HCT116 (cell line): ENCODE measurements around the gene NXPH1. TPM values are rescaled to one million over a fixed set of nuclear protein-coding genes. Genes with fewer than 3 reads are reported as not detected.
A peak's percentile ranks its signal among the peaks of the same experiment; 100 is the strongest.

Experiments used
- ATAC-seq: fragments of 200-7000 bp; cut with Tn5 transposase; 2 replicates; pipeline ENCODE4 v1.9.1; 2020; ENCODE audit warnings: mild to moderate bottlenecking, moderate library complexity
- Bru-seq: library from RNA; stranded (reverse); fragments of 400-500 nt; gene quantifications from one replicate; lab custom pipeline; 2021; lab: Mats Ljungman, UMichigan
- BruChase-seq, 2 experiments: library from RNA; stranded (reverse); fragments of 400-500 nt; gene quantifications; one replicate each; lab custom pipeline; 2021; lab: Mats Ljungman, UMichigan
- BruUV-seq: library from RNA; stranded (reverse); fragments of 400-500 nt; replicated peaks from 2 replicates; lab custom pipeline; 2021; lab: Mats Ljungman, UMichigan
- CTCF ChIA-PET: fragments of 300-600 bp; sonication (Branson Sonifier 250); formaldehyde crosslinking; loops from one replicate; lab custom pipeline; 2021; ENCODE audit warnings: antibody characterized with exemption; lab: Charles Lee
- POLR2A ChIA-PET: fragments of 300-600, 350-600 bp; sonication (Branson Sonifier 250); formaldehyde crosslinking; loops from one replicate; lab custom pipeline; 2021; ENCODE audit warnings: antibody characterized with exemption; lab: Charles Lee
- RAD21 ChIA-PET, 2 experiments: fragments of 300-600 bp; sonication (Branson Sonifier 250); formaldehyde crosslinking; loops; one replicate each; lab custom pipeline; 2023; ENCODE audit warnings: low total read pairs in 2 of 2; ENCODE audit not compliant: uncharacterized antibody in 2 of 2, unreplicated experiment in 2 of 2, low non-redundant PET in 1 of 2; lab: Charles Lee
- DNase-seq: peaks from one replicate; pipeline ENCODE4 v3.0.0-alpha.2; 2010; ENCODE audit warnings: low read depth, low spot score
- H2AFZ ChIP-seq: fragments of 200-600 bp; shearing (Covaris generic), sonication (generic); 2 replicates; pipeline ENCODE4 v1.6.1; 2017; ENCODE audit warnings: low read depth, mixed run types, mixed read lengths, antibody characterized with exemption, low read length; ENCODE audit not compliant: poor library complexity, severe bottlenecking
- H3K27ac ChIP-seq: 2 replicates; pipeline ENCODE4 v1.5.1; 2012; ENCODE audit warnings: low read depth, low read length
- H3K27me3 ChIP-seq: fragments of 200-600 bp; sonication (generic); 2 replicates; pipeline ENCODE4 v1.6.1; 2016; ENCODE audit warnings: mixed run types, low read length, mixed read lengths; ENCODE audit not compliant: insufficient read depth
- H3K36me3 ChIP-seq, 2 experiments: fragments of 200-500 bp in 1 of 2; fragments of 200-600 bp in 1 of 2; sonication (Bioruptor generic) in 1 of 2; sonication (generic) in 1 of 2; 2 replicates each; pipeline versions ENCODE4 v1.5.1 to v1.6.1; 2014 to 2016; ENCODE audit warnings: low read length in 2 of 2, inconsistent platforms in 1 of 2, mixed read lengths in 1 of 2, mixed run types in 1 of 2; ENCODE audit not compliant: insufficient read depth in 2 of 2, control insufficient read depth in 1 of 2
- H3K4me1 ChIP-seq, 2 experiments: fragments of 200-600 bp in 1 of 2; sonication (generic) in 1 of 2; 2 replicates each; pipeline versions ENCODE4 v1.5.1 to v1.6.1; 2012 to 2017; ENCODE audit warnings: low read length in 2 of 2, inconsistent platforms in 1 of 2, mild to moderate bottlenecking in 1 of 2, mixed read lengths in 1 of 2, mixed run types in 1 of 2, moderate library complexity in 1 of 2; ENCODE audit not compliant: insufficient read depth in 2 of 2, control insufficient read depth in 1 of 2
- H3K4me2 ChIP-seq: fragments of 200-600 bp; sonication (generic); 2 replicates; pipeline ENCODE4 v1.6.1; 2017; ENCODE audit warnings: mixed run types, low read length, mixed read lengths
- H3K4me3 ChIP-seq, 2 experiments: fragments of 200-600 bp in 1 of 2; sonication (generic) in 1 of 2; replicated peaks in 1 of 2; 2 replicates each; pipeline ENCODE4 v1.5.1; 2011 to 2016; ENCODE audit warnings: low read length in 2 of 2, control low read depth in 1 of 2, low read depth in 1 of 2, mild to moderate bottlenecking in 1 of 2, mixed read lengths in 1 of 2, mixed run types in 1 of 2
- H3K79me2 ChIP-seq: fragments of 200-600 bp; sonication (generic); 2 replicates; pipeline ENCODE4 v1.6.1; 2017; ENCODE audit warnings: mild to moderate bottlenecking, mixed run types, low read length, moderate library complexity, mixed read lengths; ENCODE audit not compliant: insufficient read depth
- H3K9ac ChIP-seq: fragments of 200-600 bp; sonication (generic); 2 replicates; pipeline ENCODE4 v1.6.1; 2016; ENCODE audit warnings: low read length, mixed read lengths
- H3K9me2 ChIP-seq: fragments of 200-600 bp; sonication (generic), shearing (Covaris generic); 2 replicates; pipeline ENCODE4 v1.6.1; 2017; ENCODE audit warnings: mixed run types, mild to moderate bottlenecking, moderate library complexity; ENCODE audit not compliant: insufficient read depth
- H3K9me3 ChIP-seq, 2 experiments: fragments of 200-500 bp in 1 of 2; fragments of 200-600 bp in 1 of 2; sonication (Bioruptor generic) in 1 of 2; sonication (generic) in 1 of 2; 2 replicates each; pipeline ENCODE4 v1.6.1; 2014 to 2017; ENCODE audit warnings: low read length in 2 of 2, mixed read lengths in 2 of 2, inconsistent platforms in 1 of 2, low read depth in 1 of 2, mild to moderate bottlenecking in 1 of 2, mixed run types in 1 of 2, moderate library complexity in 1 of 2; ENCODE audit not compliant: control insufficient read depth in 1 of 2, insufficient read depth in 1 of 2
- H4K20me1 ChIP-seq: fragments of 200-600 bp; sonication (generic), shearing (Covaris generic); 2 replicates; pipeline ENCODE4 v1.6.1; 2017; ENCODE audit warnings: mixed run types, mild to moderate bottlenecking, moderate library complexity; ENCODE audit not compliant: insufficient read depth
- ATF3 ChIP-seq: IDR thresholded peaks from 2 replicates; pipeline ENCODE4 v1.6.1; 2012
- TCF7L2 ChIP-seq: IDR thresholded peaks from 2 replicates; pipeline ENCODE4 v1.7.0; 2011; ENCODE audit warnings: borderline replicate concordance, inconsistent platforms; ENCODE audit not compliant: insufficient read depth, insufficient read length; ENCODE audit errors: extremely low read depth
- intact Hi-C: fragments of 100-400 bp; cut with micrococcal nuclease; formaldehyde crosslinking; loops from 2 replicates; pipeline ENCODE4 v1.10.0; 2022
- long read RNA-seq: library from polyadenylated mRNA; unstranded; transcript quantifications from one replicate; pipeline ENCODE4 v2.0.0, GENCODE V29; 2021; ENCODE audit not compliant: unreplicated experiment
- polyA plus RNA-seq: library from polyadenylated mRNA; unstranded; fragments of >200 nt; gene quantifications from 2 replicates; pipeline ENCODE4 v1.2.1, GENCODE V29; 2012; ENCODE audit warnings: missing spikeins
- total RNA-seq: library from RNA; stranded (reverse); gene quantifications from one replicate; pipeline ENCODE4 v1.2.1, GENCODE V29; 2021; ENCODE audit not compliant: unreplicated experiment
- TF ChIP-seq, protein P1 (sequence below): IDR thresholded peaks from 2 replicates; pipeline ENCODE4 v1.6.1; 2012; ENCODE audit warnings: low read depth

Gene NXPH1
- total RNA-seq (0.17 TPM), Bru-seq, nascent RNA (percentile 19 among the genes with signal in this experiment), BruChase-seq, experiment 1, labeled RNA remaining after a 6-hour chase (percentile 28 among the genes with signal in this experiment), BruChase-seq, experiment 2, labeled RNA remaining after a 2-hour chase (percentile 33 among the genes with signal in this experiment)
- 0.03 and 0.07 TPM in 2 replicates for polyA plus RNA-seq
- long read RNA-seq = 0 reads

GRCh38 chr7:8433477-8434289 is at the start of gene NXPH1:
TSS of gene NXPH1 (plus strand) at chr7:8433609.
- CTCF ChIA-PET = no interaction called here

More at GRCh38 chr7:8433477-8434289, at the start of gene NXPH1:
- no peak within 1 kb of the TSS for H3K4me2 ChIP-seq
- H2AFZ ChIP-seq = no peak within 1 kb of the TSS
- no TSS peak for BruUV-seq
- H3K27me3 ChIP-seq = peaks cover 12% of the 10 kb centered on the region
- no peaks in the 10 kb centered on the region for H3K9me3 ChIP-seq
- no peak for DNase-seq
- no peaks in the 10 kb centered on the region for H3K36me3 ChIP-seq
- ATAC-seq = no peak
- H3K9me2 ChIP-seq = no peaks in the 10 kb centered on the region
- no peak within 1 kb of the TSS for H3K27ac ChIP-seq
- H3K9ac ChIP-seq = no peak within 1 kb of the TSS
- ChIA-PET RAD21 (no interaction called here), POLR2A (no interaction called here)
- no peaks in the 10 kb centered on the region; a peak in 1 of 4 replicates for H3K4me1 ChIP-seq
- H4K20me1 ChIP-seq = no peaks in the 10 kb centered on the region
- intact Hi-C loops = no loop called here
- no peak for TF ChIP-seq ATF3
- TF ChIP-seq TCF7L2 = no peak
- TF ChIP-seq, protein P1, sequence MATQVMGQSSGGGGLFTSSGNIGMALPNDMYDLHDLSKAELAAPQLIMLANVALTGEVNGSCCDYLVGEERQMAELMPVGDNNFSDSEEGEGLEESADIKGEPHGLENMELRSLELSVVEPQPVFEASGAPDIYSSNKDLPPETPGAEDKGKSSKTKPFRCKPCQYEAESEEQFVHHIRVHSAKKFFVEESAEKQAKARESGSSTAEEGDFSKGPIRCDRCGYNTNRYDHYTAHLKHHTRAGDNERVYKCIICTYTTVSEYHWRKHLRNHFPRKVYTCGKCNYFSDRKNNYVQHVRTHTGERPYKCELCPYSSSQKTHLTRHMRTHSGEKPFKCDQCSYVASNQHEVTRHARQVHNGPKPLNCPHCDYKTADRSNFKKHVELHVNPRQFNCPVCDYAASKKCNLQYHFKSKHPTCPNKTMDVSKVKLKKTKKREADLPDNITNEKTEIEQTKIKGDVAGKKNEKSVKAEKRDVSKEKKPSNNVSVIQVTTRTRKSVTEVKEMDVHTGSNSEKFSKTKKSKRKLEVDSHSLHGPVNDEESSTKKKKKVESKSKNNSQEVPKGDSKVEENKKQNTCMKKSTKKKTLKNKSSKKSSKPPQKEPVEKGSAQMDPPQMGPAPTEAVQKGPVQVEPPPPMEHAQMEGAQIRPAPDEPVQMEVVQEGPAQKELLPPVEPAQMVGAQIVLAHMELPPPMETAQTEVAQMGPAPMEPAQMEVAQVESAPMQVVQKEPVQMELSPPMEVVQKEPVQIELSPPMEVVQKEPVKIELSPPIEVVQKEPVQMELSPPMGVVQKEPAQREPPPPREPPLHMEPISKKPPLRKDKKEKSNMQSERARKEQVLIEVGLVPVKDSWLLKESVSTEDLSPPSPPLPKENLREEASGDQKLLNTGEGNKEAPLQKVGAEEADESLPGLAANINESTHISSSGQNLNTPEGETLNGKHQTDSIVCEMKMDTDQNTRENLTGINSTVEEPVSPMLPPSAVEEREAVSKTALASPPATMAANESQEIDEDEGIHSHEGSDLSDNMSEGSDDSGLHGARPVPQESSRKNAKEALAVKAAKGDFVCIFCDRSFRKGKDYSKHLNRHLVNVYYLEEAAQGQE = peak; percentile 30; the same call in 1 of the 2 replicates
- H3K79me2 ChIP-seq = no peaks in the 10 kb centered on the region
- no peak within 1 kb of the TSS for H3K4me3 ChIP-seq
